Hepatocyte (in vitro differentiated cells): ENCODE results near the gene SRP72. TPM values are rescaled to one million over a fixed set of nuclear protein-coding genes. Genes with fewer than 3 reads are reported as not detected.

Experiments used
- DNase-seq: peaks from one replicate; pipeline ENCODE4 v3.0.0-alpha.2; 2016; ENCODE audit warnings: low spot score
- H2AFZ ChIP-seq: fragments of 200-600 bp; sonication (generic); 2 replicates; pipeline ENCODE4 v1.6.0; 2016; ENCODE audit warnings: antibody characterized with exemption, mild to moderate bottlenecking
- H3K27ac ChIP-seq: fragments of 200-600 bp; sonication (generic); 2 replicates; pipeline ENCODE4 v1.5.1; 2016; ENCODE audit warnings: mild to moderate bottlenecking
- H3K27me3 ChIP-seq: fragments of 200-600 bp; sonication (generic); 2 replicates; pipeline ENCODE4 v1.6.1; 2016
- H3K36me3 ChIP-seq: fragments of 200-600 bp; sonication (generic); replicated peaks from 2 replicates; pipeline ENCODE4 v1.5.1; 2016; ENCODE audit warnings: low read depth; ENCODE audit not compliant: insufficient read depth
- H3K4me1 ChIP-seq: fragments of 200-600 bp; sonication (generic); 2 replicates; pipeline ENCODE4 v1.5.1; 2016; ENCODE audit warnings: mild to moderate bottlenecking, moderate library complexity; ENCODE audit not compliant: insufficient read depth
- H3K4me2 ChIP-seq: fragments of 200-600 bp; sonication (generic); 2 replicates; pipeline ENCODE4 v1.6.0; 2016
- H3K4me3 ChIP-seq: fragments of 200-600 bp; sonication (generic); 2 replicates; pipeline ENCODE4 v1.5.1; 2016; ENCODE audit warnings: mild to moderate bottlenecking
- H3K79me2 ChIP-seq: fragments of 200-600 bp; sonication (generic); 2 replicates; pipeline ENCODE4 v1.6.0; 2017; ENCODE audit warnings: mild to moderate bottlenecking
- H3K9me2 ChIP-seq: fragments of 200-600 bp; sonication (generic); replicated peaks from 2 replicates; pipeline ENCODE4 v1.6.0; 2017; ENCODE audit warnings: mild to moderate bottlenecking; ENCODE audit not compliant: insufficient read depth
- H3K9me3 ChIP-seq: fragments of 200-600 bp; sonication (generic); 2 replicates; pipeline ENCODE4 v1.5.1; 2016; ENCODE audit warnings: low read depth, mild to moderate bottlenecking
- H4K20me1 ChIP-seq: fragments of 200-600 bp; sonication (generic); 2 replicates; pipeline ENCODE4 v1.6.0; 2016; ENCODE audit warnings: mild to moderate bottlenecking; ENCODE audit not compliant: insufficient read depth, poor library complexity, severe bottlenecking
- EZH2 ChIP-seq: fragments of 200-600 bp; sonication (generic); IDR thresholded peaks from 2 replicates; pipeline ENCODE4 v1.6.1; 2016; ENCODE audit warnings: antibody characterized with exemption, mild to moderate bottlenecking, borderline replicate concordance
- EZH2phosphoT487 ChIP-seq: fragments of 200-600 bp; sonication (generic); IDR thresholded peaks from one replicate; pipeline ENCODE4 v1.6.1; 2018; ENCODE audit warnings: antibody characterized with exemption, mild to moderate bottlenecking, low read depth, moderate library complexity; ENCODE audit not compliant: unreplicated experiment, severe bottlenecking
- WGBS: methylation state at CpG from one replicate; pipeline ENCODE4 v1.1.6; 2016; ENCODE audit warnings: low lambda C conversion rate; ENCODE audit errors: missing lambda C conversion rate; 5-methylcytosine and 5-hydroxymethylcytosine counted together
- polyA plus RNA-seq: library from polyadenylated mRNA; unstranded; fragments of >200 nt; fragmentation: Nextera tagmentation; extraction: Ambion mirVana; gene quantifications from 2 replicates; pipeline ENCODE4 v1.2.1, GENCODE V29; 2016
- total RNA-seq: library from RNA; depleted of rRNA; stranded (reverse); fragments of >200 nt; gene quantifications from 2 replicates; pipeline ENCODE4 v1.2.3, GENCODE V29; 2014
- TF ChIP-seq, protein P1 (sequence below): fragments of 200-600 bp; sonication (generic); IDR thresholded peaks from 2 replicates; pipeline ENCODE4 v1.5.1; 2016; ENCODE audit warnings: antibody characterized with exemption, mild to moderate bottlenecking; ENCODE audit not compliant: poor library complexity

The SRP72 gene
- total and polyA plus RNA-seq, 2 experiments from 2014 or later, result 58.8 to 79.4 TPM

DNA sequence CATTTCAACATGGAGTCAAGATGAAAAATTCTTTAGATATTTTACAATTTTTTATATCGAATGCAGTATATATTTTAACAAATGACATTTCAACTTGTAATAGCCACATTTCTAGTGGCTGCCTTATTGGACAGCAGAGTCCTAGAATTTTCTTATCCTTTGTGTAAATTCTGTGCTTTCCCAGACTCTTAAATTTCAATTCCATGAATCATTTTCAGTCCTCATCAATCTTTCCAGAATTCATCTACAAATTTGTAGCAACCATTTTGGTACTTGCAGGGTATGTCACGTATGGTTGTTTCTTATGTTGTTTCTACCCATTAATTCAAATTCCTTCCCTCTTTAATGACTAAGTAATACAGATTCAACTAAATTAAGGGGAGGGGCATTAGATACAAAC is 28.7 kb upstream of the SRP72 start:
- Histone ChIP-seq H3K4me3 (no peak overlapping the region), H3K9me2 (no peaks in the 10 kb centered on the region), H4K20me1 (no peaks in the 10 kb centered on the region), H3K9me3 (no peaks in the 10 kb centered on the region), H3K4me2 (no peak overlapping the region), H3K79me2 (peaks cover 67% of the 10 kb centered on the region), H3K4me1 (no peaks in the 10 kb centered on the region), H2AFZ (no peak overlapping the region), H3K27ac (no peak overlapping the region), H3K27me3 (no peaks in the 10 kb centered on the region), H3K36me3 (no peaks in the 10 kb centered on the region)
- DNase-seq, result no peak
- TF ChIP-seq, protein P1, sequence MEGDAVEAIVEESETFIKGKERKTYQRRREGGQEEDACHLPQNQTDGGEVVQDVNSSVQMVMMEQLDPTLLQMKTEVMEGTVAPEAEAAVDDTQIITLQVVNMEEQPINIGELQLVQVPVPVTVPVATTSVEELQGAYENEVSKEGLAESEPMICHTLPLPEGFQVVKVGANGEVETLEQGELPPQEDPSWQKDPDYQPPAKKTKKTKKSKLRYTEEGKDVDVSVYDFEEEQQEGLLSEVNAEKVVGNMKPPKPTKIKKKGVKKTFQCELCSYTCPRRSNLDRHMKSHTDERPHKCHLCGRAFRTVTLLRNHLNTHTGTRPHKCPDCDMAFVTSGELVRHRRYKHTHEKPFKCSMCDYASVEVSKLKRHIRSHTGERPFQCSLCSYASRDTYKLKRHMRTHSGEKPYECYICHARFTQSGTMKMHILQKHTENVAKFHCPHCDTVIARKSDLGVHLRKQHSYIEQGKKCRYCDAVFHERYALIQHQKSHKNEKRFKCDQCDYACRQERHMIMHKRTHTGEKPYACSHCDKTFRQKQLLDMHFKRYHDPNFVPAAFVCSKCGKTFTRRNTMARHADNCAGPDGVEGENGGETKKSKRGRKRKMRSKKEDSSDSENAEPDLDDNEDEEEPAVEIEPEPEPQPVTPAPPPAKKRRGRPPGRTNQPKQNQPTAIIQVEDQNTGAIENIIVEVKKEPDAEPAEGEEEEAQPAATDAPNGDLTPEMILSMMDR, result no peak
- 94% methylated on average over 2 of the region's 2 CpGs for WGBS

DNA sequence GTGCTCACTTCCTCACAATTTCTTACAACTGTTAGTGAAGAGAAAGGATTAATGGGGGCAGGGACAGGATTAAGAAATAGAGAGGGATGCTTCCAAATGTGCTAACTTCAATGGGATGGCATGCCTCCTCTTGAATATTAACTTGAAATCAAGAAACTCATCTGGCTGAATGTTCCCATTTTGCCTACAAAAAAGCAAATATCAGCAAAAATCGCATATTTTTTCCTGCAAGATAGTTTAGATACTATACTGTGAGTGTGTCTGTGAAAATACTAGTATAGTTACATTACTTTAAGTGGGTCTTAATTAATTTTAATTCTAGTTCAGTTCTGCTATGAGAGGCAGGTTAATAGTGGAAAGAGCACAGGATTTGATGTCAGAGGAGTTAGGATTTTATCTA is 26.4 kb upstream of the SRP72 start:
- no peaks in the 10 kb centered on the region for H3K9me3 ChIP-seq
- no peaks in the 10 kb centered on the region for H3K27me3 ChIP-seq
- 91% methylated on average over 1 of the region's 1 CpG for WGBS
- H3K36me3 ChIP-seq, result no peaks in the 10 kb centered on the region
- peaks cover 68% of the 10 kb centered on the region for H3K79me2 ChIP-seq
- H2AFZ ChIP-seq, result no peak overlapping the region
- H3K4me2 ChIP-seq, result no peak overlapping the region
- H3K4me1 ChIP-seq, result no peaks in the 10 kb centered on the region
- H3K9me2 ChIP-seq, result no peaks in the 10 kb centered on the region
- DNase-seq, result no peak
- H3K27ac ChIP-seq, result no peak overlapping the region
- no peaks in the 10 kb centered on the region for H4K20me1 ChIP-seq
- TF ChIP-seq EZH2phosphoT487 (no peak), EZH2 (no peak)
- TF ChIP-seq, protein P1, result no peak
- no peak overlapping the region for H3K4me3 ChIP-seq

DNA sequence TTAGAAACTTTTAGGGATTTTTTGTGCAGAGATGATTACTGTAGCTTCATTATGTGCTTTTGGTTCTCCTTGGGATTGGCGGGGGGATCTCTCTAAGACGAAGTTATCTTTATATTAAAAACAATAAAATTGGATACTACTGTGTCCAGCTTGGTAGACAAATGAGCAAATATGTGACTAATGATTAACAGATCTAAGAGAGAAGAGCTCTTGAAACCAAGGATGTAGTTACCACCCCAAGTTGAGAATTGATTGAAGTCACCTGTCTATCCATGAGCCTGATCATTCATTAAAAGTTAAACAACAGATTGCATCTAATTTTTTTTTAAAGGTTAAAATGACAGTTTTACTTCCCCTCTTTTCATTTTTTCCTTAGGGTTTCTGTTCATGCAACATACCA is 22.7 kb upstream of the SRP72 start:
- Histone ChIP-seq H4K20me1 (no peaks in the 10 kb centered on the region), H3K4me3 (no peak overlapping the region), H3K27ac (no peak overlapping the region), H3K4me1 (no peaks in the 10 kb centered on the region), H2AFZ (no peak overlapping the region), H3K4me2 (no peak overlapping the region), H3K36me3 (no peaks in the 10 kb centered on the region), H3K9me2 (no peaks in the 10 kb centered on the region), H3K79me2 (peaks cover 57% of the 10 kb centered on the region), H3K9me3 (no peaks in the 10 kb centered on the region), H3K27me3 (no peaks in the 10 kb centered on the region)
- 82% methylated on average over 2 of the region's 2 CpGs for WGBS
- TF ChIP-seq EZH2, result no peak
- TF ChIP-seq, protein P1, result no peak
- TF ChIP-seq EZH2phosphoT487, result no peak
- DNase-seq, result no peak

DNA sequence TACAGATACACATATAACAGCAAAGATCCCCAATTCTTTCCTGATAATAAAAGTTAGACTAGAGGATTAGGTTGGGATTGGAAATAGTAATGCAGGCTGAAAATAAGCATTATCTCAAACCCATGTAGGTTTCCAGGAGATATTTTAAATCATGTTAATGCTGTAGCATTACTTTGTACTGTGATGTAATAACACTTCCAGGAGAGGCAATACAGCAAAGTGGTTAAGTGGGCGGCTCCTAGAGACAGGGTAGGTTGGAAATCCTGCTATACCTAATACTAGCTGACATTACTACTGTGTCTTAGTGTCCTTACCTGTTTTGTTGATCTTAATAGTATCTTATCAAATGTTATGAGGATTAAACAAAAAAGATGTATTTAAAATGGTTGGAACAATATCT is 21.7 kb upstream of the SRP72 start:
- H3K4me2 ChIP-seq, result no peak overlapping the region
- peaks cover 48% of the 10 kb centered on the region for H3K79me2 ChIP-seq
- H3K27me3 ChIP-seq, result no peaks in the 10 kb centered on the region
- 94% methylated on average over 1 of the region's 1 CpG for WGBS
- no peaks in the 10 kb centered on the region for H3K9me2 ChIP-seq
- no peaks in the 10 kb centered on the region for H3K9me3 ChIP-seq
- DNase-seq, result no peak
- no peak overlapping the region for H3K4me3 ChIP-seq
- no peaks in the 10 kb centered on the region for H3K36me3 ChIP-seq
- H2AFZ ChIP-seq, result no peak overlapping the region
- no peaks in the 10 kb centered on the region for H4K20me1 ChIP-seq
- no peaks in the 10 kb centered on the region for H3K4me1 ChIP-seq
- TF ChIP-seq EZH2 (no peak), EZH2phosphoT487 (no peak)
- TF ChIP-seq, protein P1, result no peak
- H3K27ac ChIP-seq, result no peak overlapping the region
